ENCODE results near the gene ZYG11A.
"Not testable (repeated sequence)": the region's sequence is repeated elsewhere in the genome, so short reads cannot be mapped to it uniquely, and the experiment has no call there.

The ZYG11A gene

GRCh38 chr1:52855584-52855983, 13.0 kb downstream of the ZYG11A start:
- Mint-ChIP-seq H3K4me3 (no peak overlapping the region), H3K36me3 (ENCODE audit: low read depth) (no peaks in the 10 kb centered on the region), H3K4me1 (no peaks in the 10 kb centered on the region), H3K27me3 (peaks cover 2% of the 10 kb centered on the region), H3K9me3 (no peaks in the 10 kb centered on the region), H3K27ac (no peak overlapping the region)
- no peak for DNase-seq
- ATAC-seq, result no peak

- Mint-ChIP-seq H3K9me3 (no peaks in the 10 kb centered on the region), H3K27me3 (no peaks in the 10 kb centered on the region), H3K36me3 (ENCODE audit: low read depth) (no peaks in the 10 kb centered on the region), H3K4me3 (no peak overlapping the region), H3K4me1 (no peaks in the 10 kb centered on the region), H3K27ac (no peak overlapping the region)
- DNase-seq (no peak), ATAC-seq (no peak)
Observed at GRCh38 chr1:52856026-52856425, 13.5 kb downstream of the ZYG11A start.

- no peak for ATAC-seq
- no peaks in the 10 kb centered on the region for H3K9me3 Mint-ChIP-seq
- no peaks in the 10 kb centered on the region for H3K4me1 Mint-ChIP-seq
- no peak overlapping the region for H3K4me3 Mint-ChIP-seq
- no peaks in the 10 kb centered on the region for H3K27me3 Mint-ChIP-seq
- no peaks in the 10 kb centered on the region for H3K36me3 Mint-ChIP-seq (ENCODE audit: low read depth)
- H3K27ac Mint-ChIP-seq, result no peak overlapping the region
- no peak for DNase-seq
Observed at GRCh38 chr1:52857443-52857842, 14.9 kb downstream of the ZYG11A start.

GRCh38 chr1:52862666-52863458, 20.3 kb downstream of the ZYG11A start:
- Mint-ChIP-seq H3K4me1 (no peaks in the 10 kb centered on the region), H3K36me3 (ENCODE audit: low read depth) (no peaks in the 10 kb centered on the region), H3K9me3 (no peaks in the 10 kb centered on the region), H3K4me3 (no peak overlapping the region), H3K27me3 (peaks cover 7% of the 10 kb centered on the region), H3K27ac (no peak overlapping the region)
- no peak for ATAC-seq
- no peak for DNase-seq

GRCh38 chr1:52867087-52867863, 24.7 kb downstream of the ZYG11A start:
- H3K36me3 Mint-ChIP-seq (ENCODE audit: low read depth), result no peaks in the 10 kb centered on the region
- H3K4me1 Mint-ChIP-seq, result no peaks in the 10 kb centered on the region
- H3K4me3 Mint-ChIP-seq, result no peak overlapping the region
- peaks cover 7% of the 10 kb centered on the region for H3K27me3 Mint-ChIP-seq
- no peak overlapping the region for H3K27ac Mint-ChIP-seq
- H3K9me3 Mint-ChIP-seq, result no peaks in the 10 kb centered on the region
- ATAC-seq, result peak; percentile 52
- no peak for DNase-seq

- H3K36me3 Mint-ChIP-seq (ENCODE audit: low read depth); DNase-seq; H3K9me3 Mint-ChIP-seq; H3K27ac Mint-ChIP-seq; H3K4me3 Mint-ChIP-seq; H3K4me1 Mint-ChIP-seq; H3K27me3 Mint-ChIP-seq; ATAC-seq: not testable (repeated sequence)
Observed at GRCh38 chr1:52869727-52870126, 27.2 kb downstream of the ZYG11A start.

- H3K4me1 Mint-ChIP-seq, result no peaks in the 10 kb centered on the region
- H3K27me3 Mint-ChIP-seq, result peaks cover 3% of the 10 kb centered on the region
- no peak overlapping the region for H3K4me3 Mint-ChIP-seq
- DNase-seq (no peak), ATAC-seq (no peak)
- no peaks in the 10 kb centered on the region for H3K9me3 Mint-ChIP-seq
- H3K27ac Mint-ChIP-seq, result no peak overlapping the region
- H3K36me3 Mint-ChIP-seq (ENCODE audit: low read depth), result no peaks in the 10 kb centered on the region
Observed at GRCh38 chr1:52876843-52877242, 34.3 kb downstream of the ZYG11A start.

- no peak for ATAC-seq
- Mint-ChIP-seq H3K27ac (no peak overlapping the region), H3K4me3 (no peak overlapping the region), H3K36me3 (ENCODE audit: low read depth) (no peaks in the 10 kb centered on the region), H3K27me3 (peaks cover 3% of the 10 kb centered on the region), H3K9me3 (no peaks in the 10 kb centered on the region), H3K4me1 (no peaks in the 10 kb centered on the region)
- DNase-seq, result no peak
Observed at GRCh38 chr1:52877554-52877953, 35.0 kb downstream of the ZYG11A start.

GRCh38 chr1:52880206-52880605, 37.6 kb downstream of the ZYG11A start:
- ATAC-seq (no peak), DNase-seq (no peak)
- Mint-ChIP-seq H3K27me3 (no peaks in the 10 kb centered on the region), H3K9me3 (no peaks in the 10 kb centered on the region), H3K27ac (no peak overlapping the region), H3K4me1 (no peaks in the 10 kb centered on the region), H3K36me3 (ENCODE audit: low read depth) (no peaks in the 10 kb centered on the region), H3K4me3 (no peak overlapping the region)

- DNase-seq (no peak), ATAC-seq (no peak)
- no peaks in the 10 kb centered on the region for H3K4me1 Mint-ChIP-seq
- no peaks in the 10 kb centered on the region for H3K9me3 Mint-ChIP-seq
- no peaks in the 10 kb centered on the region for H3K36me3 Mint-ChIP-seq (ENCODE audit: low read depth)
- no peaks in the 10 kb centered on the region for H3K27me3 Mint-ChIP-seq
- H3K4me3 Mint-ChIP-seq, result no peak overlapping the region
- no peak overlapping the region for H3K27ac Mint-ChIP-seq
Observed at GRCh38 chr1:52887483-52887882, 44.9 kb downstream of the ZYG11A start.

- ATAC-seq, result no peak
- H3K36me3 Mint-ChIP-seq (ENCODE audit: low read depth), result no peaks in the 10 kb centered on the region
- H3K27ac Mint-ChIP-seq, result no peak overlapping the region
- no peaks in the 10 kb centered on the region for H3K4me1 Mint-ChIP-seq
- H3K9me3 Mint-ChIP-seq, result no peaks in the 10 kb centered on the region
- no peak for DNase-seq
- no peak overlapping the region for H3K4me3 Mint-ChIP-seq
- H3K27me3 Mint-ChIP-seq, result no peaks in the 10 kb centered on the region
Observed at GRCh38 chr1:52892424-52893215, 50.1 kb downstream of the ZYG11A start.

- Mint-ChIP-seq H3K9me3 (no peaks in the 10 kb centered on the region), H3K4me1 (no peaks in the 10 kb centered on the region), H3K4me3 (no peak overlapping the region), H3K27me3 (no peaks in the 10 kb centered on the region), H3K36me3 (ENCODE audit: low read depth) (no peaks in the 10 kb centered on the region), H3K27ac (no peak overlapping the region)
- ATAC-seq (no peak), DNase-seq (no peak)
Observed at GRCh38 chr1:52899445-52899894, 56.9 kb downstream of the ZYG11A start.

- no peaks in the 10 kb centered on the region for H3K4me1 Mint-ChIP-seq
- H3K36me3 Mint-ChIP-seq (ENCODE audit: low read depth), result no peaks in the 10 kb centered on the region
Observed at GRCh38 chr1:52900402-52900801, 57.8 kb downstream of the ZYG11A start.

GRCh38 chr1:52901384-52901783, 58.8 kb downstream of the ZYG11A start:
- ATAC-seq, result no peak
- no peak for DNase-seq
- H3K9me3 Mint-ChIP-seq, result no peaks in the 10 kb centered on the region
- H3K4me3 Mint-ChIP-seq, result no peak overlapping the region
- H3K27me3 Mint-ChIP-seq, result no peaks in the 10 kb centered on the region
- no peaks in the 10 kb centered on the region for H3K36me3 Mint-ChIP-seq (ENCODE audit: low read depth)
- H3K27ac Mint-ChIP-seq, result no peak overlapping the region
- H3K4me1 Mint-ChIP-seq, result no peaks in the 10 kb centered on the region

More at GRCh38 chr1:52900402-52900801, 57.8 kb downstream of the ZYG11A start:
- DNase-seq (no peak), ATAC-seq (no peak)
- Mint-ChIP-seq H3K9me3 (no peaks in the 10 kb centered on the region), H3K27ac (no peak overlapping the region), H3K4me3 (no peak overlapping the region), H3K27me3 (no peaks in the 10 kb centered on the region)
